Endothelial cell of umbilical vein (primary cell): ENCODE measurements around the gene SEZ6. TPM values are rescaled to one million over a fixed set of nuclear protein-coding genes. Genes with fewer than 3 reads are reported as not detected.

Source experiments
- BruUV-seq: library from RNA; stranded (reverse); fragments of 400-500 nt; replicated peaks from 2 replicates; lab custom pipeline; 2021; lab: Mats Ljungman, UMichigan
- CTCF ChIA-PET: fragments of 300-600, 350-600 bp; sonication (Branson Sonifier 250); formaldehyde crosslinking; loops from one replicate; lab custom pipeline; 2021; ENCODE audit warnings: antibody characterized with exemption, inconsistent platforms; lab: Charles Lee
- POLR2A ChIA-PET: fragments of 300-600, 350-600 bp; sonication (Branson Sonifier 250); formaldehyde crosslinking; loops from one replicate; lab custom pipeline; 2021; ENCODE audit warnings: antibody characterized with exemption, inconsistent platforms; lab: Charles Lee
- DNase-seq: peaks from one replicate; pipeline ENCODE4 v3.0.0-alpha.2; 2011; ENCODE audit warnings: low read depth, low spot score
- FAIRE-seq: peaks from 2 replicates; lab custom pipeline; 2011; peaks lifted over from hg19 to GRCh38; lab: Jason Lieb, UNC
- H2AFZ ChIP-seq: 2 replicates; pipeline ENCODE4 v1.6.0; 2012; ENCODE audit warnings: low read depth, low read length, control low read depth, inconsistent platforms
- H3K27ac ChIP-seq: 2 replicates; pipeline ENCODE4 v1.5.1; 2011; ENCODE audit warnings: low read depth, mild to moderate bottlenecking, control low read depth, low read length, moderate library complexity; ENCODE audit not compliant: insufficient read depth
- H3K27me3 ChIP-seq, 2 experiments: 2 replicates each; pipeline versions ENCODE4 v1.6.0 to v1.6.1; 2011; ENCODE audit warnings: low read length in 2 of 2, mixed read lengths in 1 of 2; ENCODE audit not compliant: control insufficient read depth in 2 of 2, insufficient read depth in 2 of 2
- H3K36me3 ChIP-seq, 2 experiments: 2 replicates in 1 of 2; 3 replicates in 1 of 2; pipeline ENCODE4 v1.5.1; 2011; ENCODE audit warnings: low read length in 2 of 2, mild to moderate bottlenecking in 1 of 2, moderate library complexity in 1 of 2; ENCODE audit not compliant: control insufficient read depth in 2 of 2, insufficient read depth in 2 of 2; ENCODE audit errors: extremely low read depth in 1 of 2
- H3K4me1 ChIP-seq: 3 replicates; pipeline ENCODE4 v1.5.1; 2011; ENCODE audit warnings: mild to moderate bottlenecking, low read length; ENCODE audit not compliant: control insufficient read depth, insufficient read depth; ENCODE audit errors: extremely low read depth
- H3K4me2 ChIP-seq: 2 replicates; pipeline ENCODE4 v1.6.1; 2011; ENCODE audit warnings: low read length, control low read depth, mixed read lengths; ENCODE audit not compliant: insufficient read depth
- H3K4me3 ChIP-seq, 3 experiments: fragments of 200-600 bp in 1 of 3; sonication (generic), shearing (Covaris generic) in 1 of 3; replicated peaks in 1 of 3; 2 replicates each; pipeline ENCODE4 v1.5.1; 2011 to 2016; ENCODE audit warnings: control low read depth in 3 of 3, low read length in 3 of 3, mild to moderate bottlenecking in 2 of 3, inconsistent platforms in 1 of 3, low read depth in 1 of 3, moderate library complexity in 1 of 3; ENCODE audit not compliant: insufficient read depth in 1 of 3
- H3K79me2 ChIP-seq: 2 replicates; pipeline ENCODE4 v1.6.0; 2012; ENCODE audit warnings: low read length, inconsistent platforms; ENCODE audit not compliant: control insufficient read depth, insufficient read depth
- H3K9ac ChIP-seq: replicated peaks from 2 replicates; pipeline ENCODE3; 2011; ENCODE audit warnings: low read length, control low read depth; ENCODE audit not compliant: insufficient read depth; ENCODE audit errors: extremely low read depth
- H3K9me1 ChIP-seq: replicated peaks from 3 replicates; pipeline ENCODE4 v1.6.0; 2011; ENCODE audit warnings: mild to moderate bottlenecking, low read length; ENCODE audit not compliant: control insufficient read depth, insufficient read depth; ENCODE audit errors: extremely low read depth
- H3K9me3 ChIP-seq: replicated peaks from 2 replicates; pipeline ENCODE4 v1.5.1; 2012; ENCODE audit warnings: low read length, inconsistent platforms; ENCODE audit not compliant: control insufficient read depth, insufficient read depth
- H4K20me1 ChIP-seq: replicated peaks from 2 replicates; pipeline ENCODE3; 2011; ENCODE audit warnings: mild to moderate bottlenecking, low read length; ENCODE audit not compliant: control insufficient read depth, insufficient read depth; ENCODE audit errors: extremely low read depth
- EZH2 ChIP-seq: IDR thresholded peaks from 2 replicates; pipeline ENCODE4 v1.6.1; 2012; ENCODE audit warnings: borderline replicate concordance, low read depth, mild to moderate bottlenecking, moderate library complexity, low read length, inconsistent platforms; ENCODE audit not compliant: severe bottlenecking
- FOS ChIP-seq: IDR thresholded peaks from 2 replicates; pipeline ENCODE4 v1.6.1; 2011; ENCODE audit warnings: mild to moderate bottlenecking, low read length, moderate library complexity, borderline replicate concordance; ENCODE audit not compliant: insufficient read depth
- GATA2 ChIP-seq: IDR thresholded peaks from 2 replicates; pipeline ENCODE4 v1.7.0; 2011; ENCODE audit warnings: low read depth, mild to moderate bottlenecking, moderate library complexity, mixed read lengths, low read length; ENCODE audit not compliant: insufficient read length, insufficient read depth
- JUN ChIP-seq: IDR thresholded peaks from 2 replicates; pipeline ENCODE4 v1.6.1; 2011; ENCODE audit warnings: borderline replicate concordance, low read depth; ENCODE audit not compliant: insufficient read length, insufficient read depth
- MYC ChIP-seq: IDR thresholded peaks from one replicate; pipeline ENCODE4 v1.6.1; 2011; ENCODE audit warnings: mild to moderate bottlenecking, low read depth, low read length
- POLR2A ChIP-seq: IDR thresholded peaks from 2 replicates; pipeline ENCODE4 v1.6.1; 2012; ENCODE audit warnings: low read depth, mild to moderate bottlenecking, control low read depth, low read length
- POLR2AphosphoS5 ChIP-seq: IDR thresholded peaks from 2 replicates; pipeline ENCODE4 v1.6.1; 2012; ENCODE audit warnings: low read depth, mild to moderate bottlenecking, control low read depth, low read length, moderate library complexity; ENCODE audit not compliant: insufficient read depth
- dilution Hi-C: fragments of 300-500 bp; cut with MboI; formaldehyde crosslinking; loops from one replicate; pipeline ENCODE4 v1.15.0; 2019; ENCODE audit warnings: low sequenced_read_pairs; ENCODE audit not compliant: extremely low pct_ligation_motif_present
- intact Hi-C: fragments of 100-400 bp; cut with micrococcal nuclease; formaldehyde crosslinking; loops from one replicate; pipeline ENCODE4 v1.10.0; 2022
- polyA plus RNA-seq, 4 experiments: library from polyadenylated mRNA; depleted of rRNA in 3 of 4; stranded (reverse) in 3 of 4; unstranded in 1 of 4; fragments of >200 nt; gene quantifications; 2 replicates each; pipeline versions ENCODE4 v1.2.1 to v1.2.3, GENCODE V29; 2011 to 2012; ENCODE audit warnings: missing spikeins in 1 of 4
- total RNA-seq: library from RNA; stranded (reverse); gene quantifications from 2 replicates; pipeline ENCODE4 v1.2.3, GENCODE V29; 2021
- TF ChIP-seq, protein P1 (sequence below), 2 donors: IDR thresholded peaks; 1 replicate in 1 of 2; 2 replicates in 1 of 2; pipeline ENCODE4 v1.5.1; 2011; ENCODE audit warnings: low read length in 2 of 2, mild to moderate bottlenecking in 2 of 2, moderate library complexity in 2 of 2, control low read depth in 1 of 2, inconsistent platforms in 1 of 2, low read depth in 1 of 2; ENCODE audit not compliant: insufficient read depth in 1 of 2; ENCODE audit errors: extremely low read depth in 1 of 2
- TF ChIP-seq, protein P2 (sequence below): IDR thresholded peaks from 2 replicates; pipeline ENCODE4 v1.6.1; 2011; ENCODE audit not compliant: insufficient read depth, insufficient read length

SEZ6 gene
- total and polyA plus RNA-seq, 2 donors (not counting 3 experiments of a cell fraction or from before 2014, with no cell fraction given): not detected

DNA sequence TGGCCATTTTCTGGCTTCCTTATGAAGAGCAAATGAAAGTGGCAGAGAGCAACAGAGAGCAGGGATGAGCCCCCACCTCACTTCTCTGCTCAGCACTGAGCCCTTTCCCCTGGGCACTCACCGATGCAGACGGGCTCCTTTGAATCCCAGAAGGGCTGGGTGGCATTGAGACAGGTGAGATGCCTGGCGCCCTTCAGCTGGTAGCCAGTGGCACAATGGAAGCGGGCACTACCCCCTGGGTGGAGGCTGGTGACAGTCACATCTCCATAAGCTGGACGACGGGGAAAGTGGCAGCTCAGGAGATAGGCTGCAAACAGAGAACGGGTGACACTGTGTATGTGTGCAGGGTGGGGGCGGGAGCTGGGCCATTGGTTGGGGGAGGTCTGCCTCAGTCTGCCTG lies 42.0 kb downstream of the SEZ6 start:
- Histone ChIP-seq H2AFZ (no peak overlapping the region), H3K9ac (no peak overlapping the region), H3K36me3 (no peaks in the 10 kb centered on the region), H4K20me1 (no peaks in the 10 kb centered on the region), H3K4me2 (no peak overlapping the region), H3K9me1 (no peaks in the 10 kb centered on the region), H3K79me2 (no peaks in the 10 kb centered on the region), H3K9me3 (no peaks in the 10 kb centered on the region), H3K4me1 (peaks cover 4% of the 10 kb centered on the region), H3K27ac (no peak overlapping the region), H3K4me3 (no peak overlapping the region), H3K27me3 (no peaks in the 10 kb centered on the region)
- dilution Hi-C loops (no loop called here), intact Hi-C loops (no loop called here)
- no peak for DNase-seq
- no TSS peak for BruUV-seq
- CTCF ChIA-PET: interaction anchor here (0.7 to 10.7 kb wide), 12 partner anchors 9 to 236 kb away, joined by 3 to 1079 read pairs (median 4); partner anchors contain the start of genes NEK8, PHF12 and TLCD1
- FAIRE-seq: no peak
- POLR2A ChIA-PET: interaction anchor here (0.5 to 0.6 kb wide), 2 partner anchors 9 to 162 kb away, joined by 4 read pairs; no protein-coding TSS in a partner anchor
- TF ChIP-seq POLR2AphosphoS5: no peak
- TF ChIP-seq, protein P1, sequence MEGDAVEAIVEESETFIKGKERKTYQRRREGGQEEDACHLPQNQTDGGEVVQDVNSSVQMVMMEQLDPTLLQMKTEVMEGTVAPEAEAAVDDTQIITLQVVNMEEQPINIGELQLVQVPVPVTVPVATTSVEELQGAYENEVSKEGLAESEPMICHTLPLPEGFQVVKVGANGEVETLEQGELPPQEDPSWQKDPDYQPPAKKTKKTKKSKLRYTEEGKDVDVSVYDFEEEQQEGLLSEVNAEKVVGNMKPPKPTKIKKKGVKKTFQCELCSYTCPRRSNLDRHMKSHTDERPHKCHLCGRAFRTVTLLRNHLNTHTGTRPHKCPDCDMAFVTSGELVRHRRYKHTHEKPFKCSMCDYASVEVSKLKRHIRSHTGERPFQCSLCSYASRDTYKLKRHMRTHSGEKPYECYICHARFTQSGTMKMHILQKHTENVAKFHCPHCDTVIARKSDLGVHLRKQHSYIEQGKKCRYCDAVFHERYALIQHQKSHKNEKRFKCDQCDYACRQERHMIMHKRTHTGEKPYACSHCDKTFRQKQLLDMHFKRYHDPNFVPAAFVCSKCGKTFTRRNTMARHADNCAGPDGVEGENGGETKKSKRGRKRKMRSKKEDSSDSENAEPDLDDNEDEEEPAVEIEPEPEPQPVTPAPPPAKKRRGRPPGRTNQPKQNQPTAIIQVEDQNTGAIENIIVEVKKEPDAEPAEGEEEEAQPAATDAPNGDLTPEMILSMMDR (IDR thresholded peaks at IDR 0.05; ENCODE audit: extremely low read depth in 1 of 2, insufficient read depth in 1 of 2, low read depth in 1 of 2, low read length in 2 of 2): no peak

DNA sequence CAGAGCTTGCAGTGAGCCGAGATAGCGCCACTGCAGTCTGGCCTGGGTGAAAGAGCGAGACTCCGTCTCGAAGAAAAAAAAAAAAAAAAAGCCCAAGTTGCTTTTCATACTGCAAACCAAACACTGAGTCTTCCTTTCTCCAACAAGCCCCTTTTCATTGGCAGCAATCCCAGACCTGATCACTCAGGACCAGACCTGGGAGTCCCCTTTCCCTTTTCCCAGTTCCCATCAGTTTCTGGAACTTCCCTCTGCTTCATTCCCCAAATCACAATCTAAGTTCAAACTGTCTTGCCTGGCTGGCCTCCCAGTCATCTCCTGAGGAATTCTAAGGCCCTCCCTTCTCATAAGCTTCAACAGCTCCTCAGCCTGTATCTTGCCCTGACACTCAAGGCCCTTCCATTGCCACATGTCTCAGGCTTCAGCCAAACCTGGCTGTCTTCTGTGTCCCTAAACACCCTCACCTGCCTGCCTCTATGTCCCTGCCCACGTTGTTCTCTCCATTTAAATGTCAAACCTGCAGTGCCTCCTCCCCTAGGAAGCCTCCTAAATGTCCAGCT lies 42.7 kb downstream of the SEZ6 start:
- no peaks in the 10 kb centered on the region for H3K36me3 ChIP-seq
- no peak for DNase-seq

More for the DNA sequence above, 42.7 kb downstream of the SEZ6 start:
- Histone ChIP-seq H3K27me3 (no peaks in the 10 kb centered on the region), H3K9me1 (no peaks in the 10 kb centered on the region), H2AFZ (no peak overlapping the region), H3K79me2 (no peaks in the 10 kb centered on the region), H3K9ac (no peak overlapping the region), H3K4me2 (no peak overlapping the region), H3K27ac (no peak overlapping the region), H3K4me1 (peaks cover 4% of the 10 kb centered on the region), H4K20me1 (no peaks in the 10 kb centered on the region), H3K4me3 (no peak overlapping the region), H3K9me3 (no peaks in the 10 kb centered on the region)
- dilution Hi-C loops (no loop called here), intact Hi-C loops (no loop called here)
- POLR2A ChIA-PET: interaction anchor here (0.5 to 0.7 kb wide), 3 partner anchors 9 to 162 kb away, joined by 4 read pairs; no protein-coding TSS in a partner anchor
- FAIRE-seq: no peak
- TF ChIP-seq JUN (no peak), POLR2AphosphoS5 (no peak), MYC (no peak), FOS (no peak), POLR2A (no peak), EZH2 (no peak), GATA2 (no peak)
- TF ChIP-seq, protein P1 (IDR thresholded peaks at IDR 0.05; ENCODE audit: extremely low read depth in 1 of 2, insufficient read depth in 1 of 2, low read depth in 1 of 2, low read length in 2 of 2): no peak
- TF ChIP-seq, protein P2, sequence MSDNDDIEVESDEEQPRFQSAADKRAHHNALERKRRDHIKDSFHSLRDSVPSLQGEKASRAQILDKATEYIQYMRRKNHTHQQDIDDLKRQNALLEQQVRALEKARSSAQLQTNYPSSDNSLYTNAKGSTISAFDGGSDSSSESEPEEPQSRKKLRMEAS: no peak
- BruUV-seq: no TSS peak
- CTCF ChIA-PET: interaction anchor here (1.1 to 10.7 kb wide), 7 partner anchors 9 to 236 kb away, joined by 3 to 1079 read pairs (median 32); partner anchors contain the start of genes NEK8 and TLCD1
